Measurements from ENCODE around the gene PGLYRP4. TPM values are rescaled to one million over a fixed set of nuclear protein-coding genes. Genes with fewer than 3 reads are reported as not detected.
A peak's percentile ranks its signal among the peaks of the same experiment; 100 is the strongest.

The PGLYRP4 gene
- total RNA-seq, result not detected
- long read RNA-seq, result 0 reads

- intact Hi-C loops (cut with DNase I), result no loop called here
- DNase-seq (ENCODE audit: missing footprints) (no peak), ATAC-seq (no peak)
Measured at GRCh38 chr1:153348511-153349362, at the start of gene PGLYRP4. PGLYRP4 (minus strand) TSS chr1:153348841; CDS start chr1:153347932, 909 bp downstream.

- no peak for ATAC-seq
- no peak for DNase-seq (ENCODE audit: missing footprints)
- intact Hi-C loops (cut with DNase I), result no loop called here
Measured at GRCh38 chr1:153397924-153398651, 49.4 kb upstream of the PGLYRP4 start.

GRCh38 chr1:153397051-153397923 is 48.6 kb upstream of the PGLYRP4 start:
- intact Hi-C loops (cut with DNase I), result no loop called here
- ATAC-seq (no peak), DNase-seq (ENCODE audit: missing footprints) (no peak)

GRCh38 chr1:153396461-153396860 is 47.8 kb upstream of the PGLYRP4 start:
- intact Hi-C loops (cut with DNase I), result no loop called here
- ATAC-seq, result no peak
- DNase-seq (ENCODE audit: missing footprints), result no peak

GRCh38 chr1:153395776-153396175 is 47.1 kb upstream of the PGLYRP4 start:
- no peak for DNase-seq (ENCODE audit: missing footprints)
- ATAC-seq, result no peak
- intact Hi-C loops (cut with DNase I), result no loop called here

GRCh38 chr1:153395136-153395685 is 46.6 kb upstream of the PGLYRP4 start:
- DNase-seq (ENCODE audit: missing footprints) (no peak), ATAC-seq (peak; percentile 50)
- intact Hi-C loops (cut with DNase I), result no loop called here

- DNase-seq (ENCODE audit: missing footprints) (no peak), ATAC-seq (no peak)
- intact Hi-C loops (cut with DNase I), result no loop called here
Measured at GRCh38 chr1:153394391-153394790, 45.8 kb upstream of the PGLYRP4 start.

GRCh38 chr1:153393926-153394325 is 45.3 kb upstream of the PGLYRP4 start:
- no peak for DNase-seq (ENCODE audit: missing footprints)

GRCh38 chr1:153392822-153393221 is 44.2 kb upstream of the PGLYRP4 start:
- ATAC-seq (no peak), DNase-seq (ENCODE audit: missing footprints) (no peak)
- intact Hi-C loops (cut with DNase I), result no loop called here

More at GRCh38 chr1:153393926-153394325, 45.3 kb upstream of the PGLYRP4 start:
- no peak for ATAC-seq
- intact Hi-C loops (cut with DNase I), result no loop called here

GRCh38 chr1:153392258-153392657 is 43.6 kb upstream of the PGLYRP4 start:
- no peak for ATAC-seq
- intact Hi-C loops (cut with DNase I), result no loop called here

GRCh38 chr1:153390938-153391710 is 42.5 kb upstream of the PGLYRP4 start, which contains the start of gene S100A8:
S100A8 (minus strand) TSS chr1:153391073; CDS start chr1:153390535, 538 bp downstream.
- ATAC-seq, result peak; percentile 78
- DNase-seq (ENCODE audit: missing footprints), result peak; percentile 93
- intact Hi-C loops (cut with DNase I), result no loop called here

More at GRCh38 chr1:153392258-153392657, 43.6 kb upstream of the PGLYRP4 start:
- DNase-seq (ENCODE audit: missing footprints), result no peak

GRCh38 chr1:153389973-153390879 is 41.6 kb upstream of the PGLYRP4 start:
- no peak for ATAC-seq
- intact Hi-C loops (cut with DNase I), result no loop called here
- DNase-seq (ENCODE audit: missing footprints), result no peak

- ATAC-seq (no peak), DNase-seq (ENCODE audit: missing footprints) (no peak)
- intact Hi-C loops (cut with DNase I), result no loop called here
Measured at GRCh38 chr1:153389401-153389800, 40.8 kb upstream of the PGLYRP4 start.

GRCh38 chr1:153387785-153388184 is 39.1 kb upstream of the PGLYRP4 start:
- ATAC-seq (no peak), DNase-seq (ENCODE audit: missing footprints) (no peak)
- intact Hi-C loops (cut with DNase I), result no loop called here

GRCh38 chr1:153387001-153387400 is 38.4 kb upstream of the PGLYRP4 start:
- ATAC-seq, result no peak
- DNase-seq (ENCODE audit: missing footprints), result no peak
- intact Hi-C loops (cut with DNase I), result no loop called here

- ATAC-seq (peak; percentile 67), DNase-seq (ENCODE audit: missing footprints) (peak; percentile 76)
- intact Hi-C loops (cut with DNase I), result no loop called here
Measured at GRCh38 chr1:153386500-153386901, 37.9 kb upstream of the PGLYRP4 start.
